Coronary artery (tissue), 2 donors: ENCODE results near the gene SLC25A46.

Source experiments
- DNase-seq: peaks from one replicate; pipeline ENCODE4 v3.0.0-alpha.2; 2017; ENCODE audit warnings: low spot score
- H3K27ac ChIP-seq, 2 donors: fragments of 200-600 bp; sonication (generic); one replicate each; pipeline ENCODE4 v1.5.1; 2016 to 2019
- H3K4me3 ChIP-seq: fragments of 200-600 bp; sonication (generic); 2 replicates; pipeline ENCODE4 v1.5.1; 2016; ENCODE audit warnings: mild to moderate bottlenecking, moderate library complexity
- CTCF ChIP-seq: fragments of 200-600 bp; sonication (generic); IDR thresholded peaks from one replicate; pipeline ENCODE4 v1.5.1; 2019; ENCODE audit warnings: antibody characterized with exemption

The SLC25A46 gene

GRCh38 chr5:110790673-110791072, 51.9 kb downstream of the SLC25A46 start:
- H3K27ac ChIP-seq = no peak overlapping the region
- no peak overlapping the region for H3K4me3 ChIP-seq
- DNase-seq = no peak
- no peak for TF ChIP-seq CTCF

- Histone ChIP-seq H3K27ac (no peak overlapping the region), H3K4me3 (no peak overlapping the region)
- DNase-seq = no peak
- TF ChIP-seq CTCF = no peak
Observed at GRCh38 chr5:110802998-110803397, 64.2 kb downstream of the SLC25A46 start.

GRCh38 chr5:110803467-110804326, 64.9 kb downstream of the SLC25A46 start:
- Histone ChIP-seq H3K27ac (no peak overlapping the region), H3K4me3 (no peak overlapping the region)
- no peak for TF ChIP-seq CTCF
- no peak for DNase-seq

- no peak overlapping the region for H3K4me3 ChIP-seq
- H3K27ac ChIP-seq = no peak overlapping the region
- no peak for DNase-seq
- TF ChIP-seq CTCF = no peak
Observed at GRCh38 chr5:110807169-110807568, 68.4 kb downstream of the SLC25A46 start.

- H3K4me3 ChIP-seq = no peak overlapping the region
- no peak overlapping the region for H3K27ac ChIP-seq
- no peak for TF ChIP-seq CTCF
- DNase-seq = no peak
Observed at GRCh38 chr5:110809006-110809405, 70.2 kb downstream of the SLC25A46 start.
